BE2C (cell line): Measurements from ENCODE around the gene DCBLD2.

Source experiments
- DNase-seq: peaks from one replicate; pipeline ENCODE4 v3.0.0-alpha.2; 2020
- H3K27me3 ChIP-seq: fragments of 250-450 bp; sonication (Bioruptor Pico); 2 replicates; pipeline ENCODE4 v1.5.1; 2020; ENCODE audit warnings: mild to moderate bottlenecking
- H3K36me3 ChIP-seq: fragments of 250-450 bp; sonication (Bioruptor Pico); 2 replicates; pipeline ENCODE4 v1.5.1; 2020; ENCODE audit warnings: mild to moderate bottlenecking
- H3K4me1 ChIP-seq: fragments of 250-450 bp; sonication (Bioruptor Pico); 2 replicates; pipeline ENCODE4 v1.5.1; 2020
- H3K4me3 ChIP-seq: 2 replicates; pipeline ENCODE4 v1.5.1; 2011; ENCODE audit warnings: low read depth, low read length
- H3K9me3 ChIP-seq: fragments of 250-450 bp; sonication (Bioruptor Pico); 2 replicates; pipeline ENCODE4 v1.5.1; 2020
- TF ChIP-seq, protein P1 (sequence below): IDR thresholded peaks from 2 replicates; pipeline ENCODE4 v1.5.1; 2012; ENCODE audit warnings: mild to moderate bottlenecking, low read depth, low read length

The DCBLD2 gene

GRCh38 chr3:98903705-98904481, 2.4 kb upstream of the DCBLD2 start:
- Histone ChIP-seq H3K36me3 (no peaks in the 10 kb centered on the region), H3K9me3 (no peaks in the 10 kb centered on the region), H3K27me3 (no peaks in the 10 kb centered on the region), H3K4me3 (no peak overlapping the region), H3K4me1 (peaks cover 19% of the 10 kb centered on the region)
- TF ChIP-seq, protein P1, sequence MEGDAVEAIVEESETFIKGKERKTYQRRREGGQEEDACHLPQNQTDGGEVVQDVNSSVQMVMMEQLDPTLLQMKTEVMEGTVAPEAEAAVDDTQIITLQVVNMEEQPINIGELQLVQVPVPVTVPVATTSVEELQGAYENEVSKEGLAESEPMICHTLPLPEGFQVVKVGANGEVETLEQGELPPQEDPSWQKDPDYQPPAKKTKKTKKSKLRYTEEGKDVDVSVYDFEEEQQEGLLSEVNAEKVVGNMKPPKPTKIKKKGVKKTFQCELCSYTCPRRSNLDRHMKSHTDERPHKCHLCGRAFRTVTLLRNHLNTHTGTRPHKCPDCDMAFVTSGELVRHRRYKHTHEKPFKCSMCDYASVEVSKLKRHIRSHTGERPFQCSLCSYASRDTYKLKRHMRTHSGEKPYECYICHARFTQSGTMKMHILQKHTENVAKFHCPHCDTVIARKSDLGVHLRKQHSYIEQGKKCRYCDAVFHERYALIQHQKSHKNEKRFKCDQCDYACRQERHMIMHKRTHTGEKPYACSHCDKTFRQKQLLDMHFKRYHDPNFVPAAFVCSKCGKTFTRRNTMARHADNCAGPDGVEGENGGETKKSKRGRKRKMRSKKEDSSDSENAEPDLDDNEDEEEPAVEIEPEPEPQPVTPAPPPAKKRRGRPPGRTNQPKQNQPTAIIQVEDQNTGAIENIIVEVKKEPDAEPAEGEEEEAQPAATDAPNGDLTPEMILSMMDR = no peak
- no peak for DNase-seq

DNA sequence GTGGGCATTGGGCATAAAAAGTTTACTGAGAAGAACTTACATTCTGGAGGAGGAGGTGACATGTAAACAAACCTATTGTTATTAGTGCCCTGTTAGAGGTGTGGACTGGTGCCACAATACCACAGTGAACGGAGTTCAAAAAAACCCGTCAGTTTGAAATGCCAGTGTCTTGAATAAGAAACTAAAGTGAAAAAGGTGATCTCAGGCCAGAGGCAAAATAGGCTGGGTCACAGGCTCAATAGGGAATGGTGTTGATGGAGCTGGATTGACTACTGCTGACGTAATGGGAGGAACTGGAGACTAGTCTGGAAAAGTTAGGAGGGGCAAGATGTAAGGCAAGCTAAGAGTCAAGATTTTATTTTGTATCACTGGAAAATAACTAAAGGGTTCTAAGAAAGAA, 1.6 kb upstream of the DCBLD2 start:
- DNase-seq = no peak
- peaks cover 19% of the 10 kb centered on the region for H3K4me1 ChIP-seq
- H3K27me3 ChIP-seq = no peaks in the 10 kb centered on the region
- H3K36me3 ChIP-seq = no peaks in the 10 kb centered on the region
- TF ChIP-seq, protein P1 = no peak
- no peaks in the 10 kb centered on the region for H3K9me3 ChIP-seq
- H3K4me3 ChIP-seq = no peak overlapping the region

GRCh38 chr3:98902351-98902740, 851 bp upstream of the DCBLD2 start:
- H3K27me3 ChIP-seq = no peaks in the 10 kb centered on the region
- no peaks in the 10 kb centered on the region for H3K36me3 ChIP-seq
- H3K4me1 ChIP-seq = peaks cover 14% of the 10 kb centered on the region
- peak overlapping the region; percentile 73 for H3K4me3 ChIP-seq
- TF ChIP-seq, protein P1 = no peak
- no peaks in the 10 kb centered on the region for H3K9me3 ChIP-seq
- DNase-seq = no peak

DNA sequence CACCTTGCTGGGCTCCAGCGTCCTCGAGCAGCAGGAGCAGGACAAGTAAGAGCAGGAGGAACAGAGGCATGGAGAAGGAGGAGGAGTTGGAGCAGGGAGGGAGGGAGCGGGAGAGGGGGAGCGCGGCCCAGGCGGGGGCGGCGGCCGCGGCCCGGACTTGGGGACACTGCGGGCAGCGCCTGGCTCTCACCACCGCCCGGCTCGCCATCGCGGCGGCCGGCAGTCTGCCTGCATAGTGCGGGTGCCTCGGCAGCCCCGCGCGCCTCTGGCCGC, 440 bp downstream of the DCBLD2 start:
- TF ChIP-seq, protein P1 = no peak
- H3K36me3 ChIP-seq = no peaks in the 10 kb centered on the region
- peaks cover 6% of the 10 kb centered on the region for H3K4me1 ChIP-seq
- H3K9me3 ChIP-seq = no peaks in the 10 kb centered on the region
- DNase-seq = no peak
- H3K4me3 ChIP-seq = peak overlapping the region; percentile 89
- no peaks in the 10 kb centered on the region for H3K27me3 ChIP-seq

GRCh38 chr3:98900265-98901118, 1.0 kb downstream of the DCBLD2 start:
- H3K9me3 ChIP-seq = no peaks in the 10 kb centered on the region
- H3K4me3 ChIP-seq = peak overlapping the region; percentile 89
- no peaks in the 10 kb centered on the region for H3K27me3 ChIP-seq
- TF ChIP-seq, protein P1 = no peak
- H3K36me3 ChIP-seq = no peaks in the 10 kb centered on the region
- peak; percentile 51 for DNase-seq
- peaks cover 6% of the 10 kb centered on the region for H3K4me1 ChIP-seq

- no peaks in the 10 kb centered on the region for H3K27me3 ChIP-seq
- peaks cover 17% of the 10 kb centered on the region for H3K4me1 ChIP-seq
- TF ChIP-seq, protein P1 = no peak
- no peak for DNase-seq
- no peaks in the 10 kb centered on the region for H3K36me3 ChIP-seq
- no peak overlapping the region for H3K4me3 ChIP-seq
- H3K9me3 ChIP-seq = no peaks in the 10 kb centered on the region
These were observed 3.8 kb downstream of the DCBLD2 start for GRCh38 chr3:98897701-98898100.
